Measurements from ENCODE around the gene MYO19. TPM values are rescaled to one million over a fixed set of nuclear protein-coding genes. Genes with fewer than 3 reads are reported as not detected.
A peak's percentile ranks its signal among the peaks of the same experiment; 100 is the strongest.

MYO19 gene
- total RNA-seq, 1 donor from 2014 or later = 40.7 TPM

DNA sequence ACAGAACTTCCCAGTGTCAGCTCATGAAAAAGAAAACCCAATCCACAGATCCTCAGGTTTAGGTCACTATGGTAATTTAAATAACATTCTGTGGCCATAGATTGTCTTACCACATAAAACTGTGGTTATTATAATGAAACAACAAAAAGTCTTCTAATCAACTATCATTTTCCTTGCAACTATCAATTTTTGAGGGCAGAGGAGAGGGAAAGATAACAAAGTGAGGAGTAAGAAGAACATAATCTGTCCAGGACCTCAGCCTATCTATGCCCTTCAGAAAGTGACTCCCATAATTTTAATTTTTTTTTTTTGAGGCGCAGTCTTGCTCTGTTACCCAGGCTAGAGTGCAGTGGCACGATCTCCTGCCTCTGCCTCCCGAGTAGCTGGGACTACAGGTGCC, 6.0 kb upstream of the MYO19 start:
- no peak overlapping the region for H3K4me3 ChIP-seq
- H3K27me3 ChIP-seq = no peaks in the 10 kb centered on the region
- DNase-seq (ENCODE audit: low spot score in 2 of 2) = no peak
- TF ChIP-seq, protein P1, sequence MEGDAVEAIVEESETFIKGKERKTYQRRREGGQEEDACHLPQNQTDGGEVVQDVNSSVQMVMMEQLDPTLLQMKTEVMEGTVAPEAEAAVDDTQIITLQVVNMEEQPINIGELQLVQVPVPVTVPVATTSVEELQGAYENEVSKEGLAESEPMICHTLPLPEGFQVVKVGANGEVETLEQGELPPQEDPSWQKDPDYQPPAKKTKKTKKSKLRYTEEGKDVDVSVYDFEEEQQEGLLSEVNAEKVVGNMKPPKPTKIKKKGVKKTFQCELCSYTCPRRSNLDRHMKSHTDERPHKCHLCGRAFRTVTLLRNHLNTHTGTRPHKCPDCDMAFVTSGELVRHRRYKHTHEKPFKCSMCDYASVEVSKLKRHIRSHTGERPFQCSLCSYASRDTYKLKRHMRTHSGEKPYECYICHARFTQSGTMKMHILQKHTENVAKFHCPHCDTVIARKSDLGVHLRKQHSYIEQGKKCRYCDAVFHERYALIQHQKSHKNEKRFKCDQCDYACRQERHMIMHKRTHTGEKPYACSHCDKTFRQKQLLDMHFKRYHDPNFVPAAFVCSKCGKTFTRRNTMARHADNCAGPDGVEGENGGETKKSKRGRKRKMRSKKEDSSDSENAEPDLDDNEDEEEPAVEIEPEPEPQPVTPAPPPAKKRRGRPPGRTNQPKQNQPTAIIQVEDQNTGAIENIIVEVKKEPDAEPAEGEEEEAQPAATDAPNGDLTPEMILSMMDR (IDR thresholded peaks at IDR 0.05) = no peak
- peaks cover 6 to 8% of the 10 kb centered on the region in 2 donors for H3K4me1 ChIP-seq
- no peak overlapping the region for H3K27ac ChIP-seq
- intact Hi-C loops (cut with DNase I) = no loop called here
- H3K9me3 ChIP-seq = no peaks in the 10 kb centered on the region
- no peaks in the 10 kb centered on the region for H3K36me3 ChIP-seq

DNA sequence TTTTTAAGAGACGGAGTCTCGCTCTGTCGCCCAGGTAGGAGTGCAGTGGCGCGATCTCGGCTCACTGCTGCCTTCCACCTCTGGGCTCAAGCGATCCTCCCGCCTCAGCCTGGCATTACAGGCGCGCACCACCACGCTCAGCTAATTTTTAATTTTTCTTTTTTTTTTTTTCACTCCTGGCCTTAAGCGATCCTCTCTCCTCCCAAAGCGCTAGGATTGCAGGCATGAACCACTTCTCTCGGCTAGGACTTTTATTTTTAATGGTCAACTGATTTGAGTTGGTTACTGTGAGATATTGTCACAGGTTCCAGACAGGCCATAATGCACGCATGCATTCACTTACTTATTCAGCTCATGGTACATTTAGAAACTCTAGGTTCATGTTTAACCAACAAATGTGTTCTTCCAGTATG, 1.0 kb upstream of the MYO19 start:
- intact Hi-C loops (cut with DNase I) = loop anchor here (1.0 to 10.0 kb wide), 5 partner anchors 9 to 1069 kb away; partner anchors contain the start of genes AP2B1, GGNBP2, MRM1 and SYNRG
- TF ChIP-seq, protein P1 (IDR thresholded peaks at IDR 0.05) = no peak
- H3K36me3 ChIP-seq = peaks cover 4 to 9% of the 10 kb centered on the region in 2 donors
- H3K4me3 ChIP-seq = peak overlapping the region; percentile 78 to 90
- no peaks in the 10 kb centered on the region for H3K4me1 ChIP-seq
- DNase-seq (ENCODE audit: low spot score in 2 of 2) = no peak
- peak overlapping the region; percentile 88 to 99 for H3K27ac ChIP-seq
- H3K27me3 ChIP-seq = no peaks in the 10 kb centered on the region
- H3K9me3 ChIP-seq = no peaks in the 10 kb centered on the region

DNA sequence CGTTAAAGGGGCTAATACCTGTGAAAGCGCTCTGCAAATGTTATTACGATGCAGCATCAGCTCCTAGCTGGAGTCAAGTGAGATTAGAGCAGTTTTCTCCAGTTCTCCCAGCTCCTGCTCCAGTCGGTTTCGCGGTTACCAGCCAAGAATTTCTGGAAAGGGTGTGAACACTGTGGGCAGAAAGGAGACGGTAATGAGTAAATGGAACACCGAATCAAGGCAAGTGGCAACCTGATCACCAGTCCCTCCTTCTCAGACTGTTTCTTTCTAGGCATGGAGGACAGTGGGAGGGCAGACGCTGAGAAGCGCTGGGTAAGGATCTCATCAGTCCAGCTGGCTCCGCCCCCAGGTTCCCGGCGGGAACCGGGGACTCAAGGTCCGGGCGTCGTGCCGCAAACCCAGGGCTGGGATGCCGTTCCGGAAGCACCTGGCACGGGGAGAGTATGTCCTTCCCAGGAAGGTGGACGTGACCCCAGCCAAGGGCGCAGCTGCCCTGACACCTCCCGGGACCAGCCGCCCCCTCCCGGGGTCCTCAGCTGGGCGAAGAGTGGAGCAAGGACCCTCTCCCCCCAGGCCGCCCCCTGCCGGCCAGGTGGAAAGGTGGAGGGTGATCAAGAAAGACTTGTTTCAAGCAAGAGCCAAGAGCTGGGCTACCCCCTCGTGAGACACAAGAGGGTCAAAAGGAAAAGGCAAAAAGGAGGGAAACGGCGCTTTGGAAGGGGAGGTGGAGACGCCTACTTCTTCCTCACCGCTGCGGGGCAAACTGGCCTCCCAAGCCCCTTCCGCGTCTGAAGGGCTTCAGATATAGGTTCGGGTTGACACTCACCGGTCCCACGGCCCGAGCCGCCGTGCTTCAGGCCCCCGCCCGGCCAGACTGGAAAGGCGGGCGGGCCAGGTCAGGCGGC, 481 bp downstream of the MYO19 start:
- Histone ChIP-seq H3K4me3 (peak overlapping the region; percentile 78 to 90), H3K27ac (peak overlapping the region; percentile 88 to 99), H3K27me3 (no peaks in the 10 kb centered on the region), H3K4me1 (no peaks in the 10 kb centered on the region), H3K36me3 (peaks cover 4 to 11% of the 10 kb centered on the region in 2 donors), H3K9me3 (no peaks in the 10 kb centered on the region)
- intact Hi-C loops (cut with DNase I) = loop anchor here (2.0 to 10.0 kb wide), 5 partner anchors 47 to 1071 kb away; partner anchors contain the start of genes AATF, MRM1, SYNRG and ZNHIT3
- TF ChIP-seq, protein P1 (IDR thresholded peaks at IDR 0.05) = peak; percentile 6 to 48 (median 36)
- DNase-seq (ENCODE audit: low spot score in 2 of 2) = peak in 1 of 2 donors; percentile 80

DNA sequence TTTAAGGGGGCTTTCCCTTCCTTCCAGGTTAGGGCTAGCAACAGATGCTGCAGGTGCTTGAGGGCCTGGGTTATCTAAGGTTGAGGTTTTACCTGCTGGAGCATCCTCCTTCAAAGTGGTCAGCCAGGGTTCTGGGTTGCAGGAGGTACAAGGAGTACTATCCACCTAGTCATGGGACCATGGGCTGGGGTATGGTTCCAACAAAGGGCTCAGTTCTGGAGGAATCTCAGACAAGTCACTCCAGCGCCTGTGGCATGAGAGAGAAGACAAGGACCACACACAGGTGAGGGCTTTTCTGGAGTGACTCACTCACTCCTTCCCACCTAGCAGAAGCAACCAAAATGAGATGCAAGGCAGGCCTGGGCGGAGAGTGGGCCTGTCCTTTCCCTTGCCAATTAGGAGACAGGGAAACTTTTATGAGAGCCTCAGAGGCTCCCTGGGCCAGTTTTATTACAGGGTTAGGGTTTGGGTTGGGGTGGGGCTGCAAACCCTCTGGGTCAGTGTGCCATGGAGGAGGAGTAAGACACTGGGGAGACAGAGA, 2.2 kb downstream of the MYO19 start:
- intact Hi-C loops (cut with DNase I) = loop anchor here (5.0 to 10.0 kb wide), 3 partner anchors 415 to 1072 kb away; partner anchors contain the start of genes AATF and SYNRG
- no peak for DNase-seq (ENCODE audit: low spot score in 2 of 2)
- H3K36me3 ChIP-seq = peaks cover 7 to 20% of the 10 kb centered on the region in 2 donors

DNA sequence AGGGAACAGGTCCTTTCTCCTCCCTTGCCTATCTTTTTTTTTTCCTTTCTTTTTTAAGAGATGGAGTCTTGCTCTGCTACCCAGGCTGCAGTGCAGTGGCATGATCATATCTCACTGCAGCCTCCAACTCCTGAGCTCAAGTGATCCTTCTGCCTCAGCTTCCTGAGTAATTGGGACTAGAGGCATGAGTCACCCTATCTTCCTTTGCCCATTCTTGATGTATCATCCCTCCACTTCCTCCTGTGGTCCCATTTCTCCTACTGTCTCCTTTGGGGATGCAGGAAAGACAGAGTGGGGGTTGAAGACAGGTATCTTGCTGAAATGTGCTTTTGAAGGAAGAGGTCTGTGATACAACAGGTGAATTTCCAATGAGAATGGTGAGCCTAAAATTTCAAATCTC, 5.5 kb downstream of the MYO19 start:
- Histone ChIP-seq H3K36me3 (peaks cover 22 to 53% of the 10 kb centered on the region in 2 donors), H3K9me3 (no peaks in the 10 kb centered on the region), H3K4me1 (no peaks in the 10 kb centered on the region), H3K4me3 (no peak overlapping the region), H3K27me3 (no peaks in the 10 kb centered on the region), H3K27ac (no peak overlapping the region)
- TF ChIP-seq, protein P1 (IDR thresholded peaks at IDR 0.05) = no peak
- DNase-seq (ENCODE audit: low spot score in 2 of 2) = no peak
- intact Hi-C loops (cut with DNase I) = no loop called here

More for the DNA sequence above, 2.2 kb downstream of the MYO19 start:
- Histone ChIP-seq H3K4me1 (no peaks in the 10 kb centered on the region), H3K27ac (no peak overlapping the region), H3K27me3 (no peaks in the 10 kb centered on the region), H3K4me3 (no peak overlapping the region), H3K9me3 (no peaks in the 10 kb centered on the region)
- TF ChIP-seq, protein P1 (IDR thresholded peaks at IDR 0.05) = no peak

Data from ascending aorta (tissue), 2 donors.